SK-N-DZ (cell line): ENCODE data around the gene NUP62.
"Not testable (repeated sequence)": the region's sequence is repeated elsewhere in the genome, so short reads cannot be mapped to it uniquely, and the experiment has no call there.

Experiments
- DNase-seq: peaks from one replicate; pipeline ENCODE4 v3.0.0-alpha.2; 2015; ENCODE audit warnings: low spot score

The NUP62 gene

GRCh38 chr19:49926515-49926914 is 2.8 kb downstream of the NUP62 start:
- DNase-seq = no peak

DNA sequence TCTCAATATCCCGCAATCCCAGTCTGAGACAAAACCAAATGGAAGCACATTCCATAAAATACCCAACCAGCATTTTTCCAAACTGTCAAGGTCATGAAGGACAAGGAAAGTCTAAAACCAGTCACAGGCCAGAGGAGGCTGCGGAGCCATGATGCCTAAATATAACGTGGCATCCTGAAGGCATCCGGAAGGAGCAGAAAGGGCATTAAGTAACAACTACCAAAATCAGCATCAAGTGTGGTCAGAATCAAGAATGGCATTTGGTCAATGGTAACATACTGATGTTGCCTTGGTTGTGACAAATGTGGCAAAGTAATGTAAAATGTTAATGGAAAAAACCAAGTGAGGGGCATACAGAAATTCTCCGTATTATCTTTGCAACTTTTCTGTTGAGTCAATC is 3.8 kb downstream of the NUP62 start:
- DNase-seq = no peak

DNA sequence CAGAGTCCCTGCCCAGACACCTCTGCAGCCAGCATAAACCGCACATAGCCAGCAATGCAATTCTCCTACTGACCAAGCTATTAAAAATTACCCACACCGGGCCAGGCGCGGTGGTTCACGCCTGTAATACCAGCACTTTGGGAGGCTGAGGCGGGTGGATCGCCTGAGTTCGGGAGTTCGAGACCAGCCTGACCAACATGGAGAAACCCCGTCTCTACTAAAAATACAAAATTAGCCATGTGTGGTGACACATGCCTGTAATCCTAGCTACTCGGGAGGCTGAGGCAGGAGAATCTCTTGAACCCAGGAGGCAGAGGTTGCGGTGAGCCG is 4.5 kb downstream of the NUP62 start:
- DNase-seq = not testable (repeated sequence)

DNA sequence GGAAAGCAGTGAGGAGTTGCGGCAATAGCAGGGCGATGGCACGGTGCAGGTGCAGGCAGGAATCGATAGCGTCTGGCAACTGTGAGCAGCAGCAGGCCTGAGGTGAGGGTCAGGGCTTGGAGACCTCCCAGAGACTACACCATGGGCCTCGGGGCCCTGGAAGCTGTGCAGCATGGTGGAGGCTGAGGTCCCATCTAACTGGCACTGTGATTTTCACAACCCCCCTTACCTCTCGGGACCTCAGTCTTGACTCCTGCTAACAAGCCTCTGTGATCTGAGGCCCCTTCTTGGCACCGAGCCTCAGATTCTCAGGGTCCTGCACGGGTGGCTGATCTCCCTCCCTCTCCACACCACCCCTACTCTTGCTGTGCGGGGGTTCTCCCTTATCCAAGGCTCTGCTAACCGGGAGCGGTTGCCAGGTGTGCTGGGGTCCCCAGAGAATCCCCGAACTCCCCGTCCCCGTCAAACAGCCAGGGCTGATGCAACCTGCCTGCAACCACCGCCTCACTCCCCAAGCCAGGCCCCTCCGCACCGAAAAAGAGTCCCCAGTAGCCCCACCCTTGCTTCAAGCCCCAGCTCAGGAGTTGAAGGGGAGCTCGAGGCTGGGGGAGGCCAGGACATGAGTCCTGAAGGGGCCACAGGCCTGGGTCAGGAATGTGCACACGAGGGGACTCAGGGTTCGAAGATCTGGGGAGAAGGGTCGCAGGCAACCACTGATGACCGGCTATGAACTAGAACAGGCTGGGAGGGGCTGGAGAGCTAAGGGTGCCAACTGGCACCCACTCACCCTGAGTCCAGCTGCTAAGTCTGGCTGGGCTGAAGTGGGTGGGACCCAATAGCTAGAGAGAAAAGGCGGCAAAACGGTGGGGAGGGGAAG is 5.1 kb downstream of the NUP62 start:
- no peak for DNase-seq

- no peak for DNase-seq
Measured at GRCh38 chr19:49923055-49924003, 6.0 kb downstream of the NUP62 start.

- DNase-seq = no peak
Measured at GRCh38 chr19:49921871-49922795, 7.2 kb downstream of the NUP62 start.

GRCh38 chr19:49920624-49921363 is 8.5 kb downstream of the NUP62 start:
- no peak for DNase-seq

DNA sequence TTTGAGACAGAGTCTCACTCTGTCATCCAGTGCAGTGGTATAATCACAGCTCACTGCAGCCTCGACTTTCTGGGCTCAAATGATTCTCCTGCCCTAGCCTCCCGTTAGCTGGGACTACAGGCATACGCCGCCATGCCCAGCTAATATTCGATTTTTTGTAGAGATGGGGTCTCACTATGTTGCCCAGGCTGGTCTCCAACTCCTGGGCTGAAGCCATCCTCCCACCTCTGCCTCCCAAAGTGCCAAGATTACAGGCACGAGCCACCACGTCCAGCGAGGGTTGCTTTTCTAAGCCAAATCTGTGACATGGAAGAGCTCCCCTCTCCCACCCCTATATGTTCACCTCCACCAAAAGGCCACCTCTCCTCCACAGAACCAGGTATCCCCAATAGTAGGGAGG is 11.2 kb downstream of the NUP62 start:
- DNase-seq = no peak

- DNase-seq = no peak
Measured at GRCh38 chr19:49916839-49917733, 12.2 kb downstream of the NUP62 start.

GRCh38 chr19:49915271-49915670 is 14.0 kb downstream of the NUP62 start:
- DNase-seq = no peak

- no peak for DNase-seq
Measured at GRCh38 chr19:49913720-49914119, 15.6 kb downstream of the NUP62 start.

DNA sequence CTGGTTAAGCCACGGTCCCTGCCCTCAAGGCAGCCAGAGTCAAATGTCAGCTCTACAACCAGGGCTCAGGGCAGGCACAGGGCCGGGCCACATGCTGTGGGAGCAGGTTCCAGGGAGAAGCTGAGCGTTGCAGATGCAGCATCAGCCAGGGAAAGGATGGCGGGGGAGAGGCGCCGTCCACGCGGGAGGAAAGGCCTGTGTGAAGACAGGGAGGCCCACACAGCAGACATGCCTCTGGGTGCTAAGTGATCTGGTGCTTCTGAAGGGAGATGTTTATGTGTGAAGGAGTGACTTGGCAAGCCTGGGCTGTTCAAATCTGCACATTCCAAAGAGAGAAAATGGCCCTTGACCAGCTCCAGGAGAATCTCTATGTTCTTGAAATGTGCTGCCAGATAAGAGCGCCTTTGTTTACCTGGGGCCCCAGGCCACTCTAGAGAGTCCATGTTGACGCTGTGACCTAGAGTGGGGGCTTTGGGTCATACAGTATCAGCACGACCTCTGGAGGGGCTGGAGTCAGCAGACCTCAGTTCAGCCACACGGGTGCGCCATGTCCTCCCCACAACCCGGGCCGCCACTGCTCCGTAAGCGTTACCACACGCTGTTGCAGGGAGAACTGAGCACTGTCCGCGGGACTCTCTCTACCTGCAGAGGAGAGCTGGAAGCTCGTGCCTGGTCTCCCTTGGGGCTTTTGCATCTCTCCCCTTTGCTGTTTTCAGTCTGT is 16.2 kb downstream of the NUP62 start:
- DNase-seq = no peak

DNA sequence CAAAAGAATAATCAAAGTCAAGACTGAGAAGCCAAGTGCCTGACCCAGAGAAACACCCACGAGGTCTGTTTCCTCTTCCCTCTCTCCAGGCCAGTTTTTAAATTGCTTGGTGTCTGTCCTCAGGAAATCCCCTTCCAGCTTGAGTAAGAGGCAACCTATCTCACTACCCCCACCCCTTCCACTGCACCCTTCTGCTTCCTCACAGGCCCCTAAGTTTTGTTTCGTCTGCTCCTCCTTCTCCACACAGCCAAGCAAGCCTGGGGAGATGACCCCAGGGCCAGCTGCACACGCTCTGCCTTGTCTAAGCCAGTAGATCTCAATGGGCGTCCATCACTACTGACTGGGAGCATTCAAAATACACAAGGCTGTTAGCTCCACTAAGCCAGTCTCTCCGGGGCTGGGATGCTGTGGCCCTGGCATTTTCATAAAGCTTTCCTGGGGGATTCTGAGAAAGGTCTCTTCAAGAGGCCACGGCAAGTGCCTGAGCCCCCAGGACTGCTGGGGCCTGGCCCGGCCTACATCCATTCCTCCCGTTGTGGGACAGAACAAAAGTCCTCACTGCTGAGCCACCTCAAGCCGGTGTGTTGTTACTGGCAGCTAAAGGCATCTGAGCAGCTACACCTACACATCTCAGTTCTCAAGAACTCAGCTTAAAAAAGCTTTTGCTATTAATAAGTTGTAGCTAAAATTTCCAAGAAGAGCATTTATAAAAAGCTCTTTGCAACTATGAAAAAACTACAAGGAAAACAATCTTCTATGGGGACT is 17.7 kb downstream of the NUP62 start:
- no peak for DNase-seq

GRCh38 chr19:49910179-49910578 is 19.1 kb downstream of the NUP62 start:
- no peak for DNase-seq

DNA sequence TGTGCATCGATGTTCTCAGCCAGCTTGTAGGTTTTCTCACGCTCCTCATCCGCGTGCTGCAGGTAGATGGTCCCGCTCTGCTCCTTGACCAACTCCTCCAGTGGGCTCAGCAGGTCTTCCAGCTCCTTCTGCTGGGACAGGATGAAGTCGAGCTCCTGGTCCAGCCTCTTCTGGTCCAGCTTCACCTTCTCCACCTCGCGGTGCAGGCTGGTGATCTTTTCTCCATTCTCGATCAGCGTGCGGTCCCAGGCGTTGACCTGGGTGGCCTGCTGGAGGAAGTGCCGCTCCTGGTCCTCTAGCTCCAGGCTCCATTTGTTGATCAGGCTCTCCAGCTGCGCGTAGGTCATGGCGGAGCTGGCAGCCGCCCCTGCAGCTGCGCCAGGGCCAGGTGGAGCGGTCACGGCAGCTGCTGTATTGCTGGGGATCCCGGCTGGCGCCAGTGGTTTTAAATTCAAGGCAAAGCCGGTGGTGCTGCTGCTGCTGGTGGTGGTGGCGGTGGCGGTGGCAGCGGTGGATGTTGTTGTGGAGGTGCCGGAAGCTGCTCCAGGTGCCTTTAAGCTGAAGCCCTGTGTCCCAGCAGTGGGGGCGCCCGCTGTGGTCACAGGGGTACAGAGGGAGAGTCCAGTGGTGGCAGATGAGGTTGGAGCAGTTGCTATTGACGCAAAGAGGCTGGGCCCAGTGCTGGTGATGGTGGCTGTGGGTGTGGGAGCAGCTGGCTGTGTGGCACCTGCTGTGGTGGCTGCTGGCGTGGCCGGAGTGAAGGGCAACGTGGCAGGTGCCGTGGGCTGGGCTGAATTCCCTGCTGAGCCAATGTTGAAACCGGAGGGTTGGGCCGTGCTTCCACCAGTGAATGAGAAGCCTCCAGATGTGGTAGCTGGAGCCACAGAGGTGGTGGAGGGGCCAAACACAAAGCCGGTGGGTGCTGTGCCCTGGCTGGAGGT is 20.6 kb downstream of the NUP62 start:
- no peak for DNase-seq

DNA sequence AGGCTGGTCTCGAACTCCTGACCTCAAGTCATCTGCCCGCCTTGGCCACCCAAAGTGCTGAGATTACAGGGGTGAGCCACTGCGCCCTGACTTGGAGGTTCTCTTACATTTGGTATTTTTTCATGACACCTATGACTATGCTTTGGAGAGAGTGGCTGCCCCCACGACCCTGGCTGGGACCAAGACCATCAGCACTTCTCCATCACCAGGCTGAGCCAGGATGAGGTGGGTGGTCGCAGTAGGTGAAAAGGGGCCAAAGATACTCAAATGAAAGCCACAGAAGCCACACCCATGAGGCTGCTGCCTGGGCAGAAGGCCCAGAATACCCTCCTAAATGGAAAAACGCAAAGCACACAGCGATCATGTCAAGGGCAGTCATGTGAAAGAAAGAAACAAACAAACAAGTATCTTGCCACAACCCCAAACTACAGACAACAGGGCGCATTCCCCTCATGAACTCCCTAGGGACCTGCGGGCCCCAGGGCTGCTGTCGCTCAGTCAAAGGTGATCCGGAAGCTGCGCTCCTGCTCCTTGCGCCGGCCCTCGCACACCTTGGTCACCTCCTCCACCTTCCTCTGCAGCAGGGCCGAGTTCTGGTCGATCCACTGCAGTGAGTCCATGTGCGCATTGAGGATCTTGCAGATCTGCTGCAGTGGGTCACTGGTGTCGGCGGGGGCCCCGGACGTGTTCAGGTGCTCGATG is 21.4 kb downstream of the NUP62 start:
- DNase-seq = no peak
